ENCODE results near the gene FNTB. TPM values are rescaled to one million over a fixed set of nuclear protein-coding genes. Genes with fewer than 3 reads are reported as not detected.

Gene FNTB
- polyA plus RNA-seq, 1 experiment: 33.8 TPM

- ChIA-PET CTCF (no interaction called here), POLR2A (no interaction called here)
- Histone ChIP-seq H3K4me3 (ENCODE audit: low read depth, low read length) (no peak overlapping the region), H3K27me3 (ENCODE audit: control insufficient read depth, insufficient read depth, low read length) (no peaks in the 10 kb centered on the region), H3K36me3 (ENCODE audit: control insufficient read depth, insufficient read depth, low read length) (peaks cover 22% of the 10 kb centered on the region)
- no peak for DNase-seq (ENCODE audit: low read depth)
- TF ChIP-seq CTCF (IDR thresholded peaks at IDR 0.05; ENCODE audit: insufficient read depth, low read depth, low read length): no peak
These were observed 105.7 kb downstream of the FNTB start for GRCh38 chr14:65092349-65092748.

GRCh38 chr14:65095633-65096205, 109.0 kb downstream of the FNTB start:
- POLR2A ChIA-PET: no interaction called here
- DNase-seq (ENCODE audit: low read depth): peak; percentile 29
- Histone ChIP-seq H3K4me3 (ENCODE audit: low read depth, low read length) (no peak overlapping the region), H3K27me3 (ENCODE audit: control insufficient read depth, insufficient read depth, low read length) (no peaks in the 10 kb centered on the region), H3K36me3 (ENCODE audit: control insufficient read depth, insufficient read depth, low read length) (peaks cover 10% of the 10 kb centered on the region)
- TF ChIP-seq CTCF (IDR thresholded peaks at IDR 0.05; ENCODE audit: insufficient read depth, low read depth, low read length): no peak
- CTCF ChIA-PET: no interaction called here

GRCh38 chr14:65096323-65097089, 109.8 kb downstream of the FNTB start:
- TF ChIP-seq CTCF (IDR thresholded peaks at IDR 0.05; ENCODE audit: insufficient read depth, low read depth, low read length): no peak
- POLR2A ChIA-PET: no interaction called here
- peaks cover 7% of the 10 kb centered on the region for H3K36me3 ChIP-seq (ENCODE audit: control insufficient read depth, insufficient read depth, low read length)
- CTCF ChIA-PET: no interaction called here
- no peaks in the 10 kb centered on the region for H3K27me3 ChIP-seq (ENCODE audit: control insufficient read depth, insufficient read depth, low read length)
- DNase-seq (ENCODE audit: low read depth): no peak
- no peak overlapping the region for H3K4me3 ChIP-seq (ENCODE audit: low read depth, low read length)

- Histone ChIP-seq H3K36me3 (ENCODE audit: control insufficient read depth, insufficient read depth, low read length) (peaks cover 2% of the 10 kb centered on the region), H3K27me3 (ENCODE audit: control insufficient read depth, insufficient read depth, low read length) (no peaks in the 10 kb centered on the region), H3K4me3 (ENCODE audit: low read depth, low read length) (no peak overlapping the region)
- ChIA-PET CTCF (no interaction called here), POLR2A (interaction anchor here (0.6 to 0.7 kb wide), 2 partner anchors 37 to 65 kb away, joined by 3 to 4 read pairs; no protein-coding TSS in a partner anchor)
- TF ChIP-seq CTCF (IDR thresholded peaks at IDR 0.05; ENCODE audit: insufficient read depth, low read depth, low read length): no peak
- DNase-seq (ENCODE audit: low read depth): no peak
These were observed 111.9 kb downstream of the FNTB start for GRCh38 chr14:65098586-65098985.

- CTCF ChIA-PET: no interaction called here
- no peak for DNase-seq (ENCODE audit: low read depth)
- no peak for TF ChIP-seq CTCF (IDR thresholded peaks at IDR 0.05; ENCODE audit: insufficient read depth, low read depth, low read length)
- Histone ChIP-seq H3K4me3 (ENCODE audit: low read depth, low read length) (peak overlapping the region; percentile 99), H3K36me3 (ENCODE audit: control insufficient read depth, insufficient read depth, low read length) (no peaks in the 10 kb centered on the region; the same call in 1 of the 2 replicates), H3K27me3 (ENCODE audit: control insufficient read depth, insufficient read depth, low read length) (no peaks in the 10 kb centered on the region)
- POLR2A ChIA-PET: no interaction called here
These were observed 114.3 kb downstream of the FNTB start for GRCh38 chr14:65100922-65101541.

Measured in BJ (cell line).